DMS153 treated with DMSO at 0.1 percent for 48 hours (cell line): ENCODE measurements around the gene DGKB.
A peak's percentile ranks its signal among the peaks of the same experiment; 100 is the strongest.

Experiments used
- DNase-seq: peaks from one replicate; lab custom pipeline; 2025; ENCODE audit not compliant: unreplicated experiment; lab: John Stamatoyannopoulos, UW

DGKB gene

GRCh38 chr7:14233076-14233867 is 669.3 kb downstream of the DGKB start:
- DNase-seq, result peak; percentile 76

- DNase-seq, result no peak
Measured at GRCh38 chr7:14229047-14229446, 673.5 kb downstream of the DGKB start.

- no peak for DNase-seq
Measured at GRCh38 chr7:14228341-14228740, 674.2 kb downstream of the DGKB start.

GRCh38 chr7:14226126-14226525 is 676.4 kb downstream of the DGKB start:
- DNase-seq, result no peak

- DNase-seq, result no peak
Measured at GRCh38 chr7:14219125-14219524, 683.4 kb downstream of the DGKB start.

- no peak for DNase-seq
Measured at GRCh38 chr7:14218338-14218737, 684.2 kb downstream of the DGKB start.

- no peak for DNase-seq
Measured at GRCh38 chr7:14209896-14210484, 692.6 kb downstream of the DGKB start.

GRCh38 chr7:14207711-14208110 is 694.8 kb downstream of the DGKB start:
- no peak for DNase-seq

- no peak for DNase-seq
Measured at GRCh38 chr7:14207138-14207537, 695.4 kb downstream of the DGKB start.

- no peak for DNase-seq
Measured at GRCh38 chr7:14206121-14206520, 696.4 kb downstream of the DGKB start.

- DNase-seq, result no peak
Measured at GRCh38 chr7:14201353-14201752, 701.2 kb downstream of the DGKB start.

- no peak for DNase-seq
Measured at GRCh38 chr7:14199336-14199735, 703.2 kb downstream of the DGKB start.

GRCh38 chr7:14197280-14197679 is 705.3 kb downstream of the DGKB start:
- DNase-seq, result no peak

GRCh38 chr7:14196555-14196954 is 706.0 kb downstream of the DGKB start:
- DNase-seq, result no peak

GRCh38 chr7:14195871-14196270 is 706.7 kb downstream of the DGKB start:
- no peak for DNase-seq

GRCh38 chr7:14195079-14195478 is 707.5 kb downstream of the DGKB start:
- no peak for DNase-seq

- DNase-seq, result no peak
Measured at GRCh38 chr7:14191686-14192098, 710.9 kb downstream of the DGKB start.

GRCh38 chr7:14184292-14184864 is 718.2 kb downstream of the DGKB start:
- DNase-seq, result no peak

GRCh38 chr7:14179781-14180180 is 722.8 kb downstream of the DGKB start:
- no peak for DNase-seq

GRCh38 chr7:14177876-14178275 is 724.7 kb downstream of the DGKB start:
- no peak for DNase-seq

- DNase-seq, result no peak
Measured at GRCh38 chr7:14170872-14171271, 731.7 kb downstream of the DGKB start.

GRCh38 chr7:14158111-14158510 is 744.4 kb downstream of the DGKB start:
- no peak for DNase-seq
